GM18505 (cell line): Measurements from ENCODE around the gene IFI35.
A peak's percentile ranks its signal among the peaks of the same experiment; 100 is the strongest.

Experiments used
- ATAC-seq: cut with Tn5 transposase; IDR thresholded peaks from one replicate; pipeline ENCODE4 v1.9.1; 2021; ENCODE audit not compliant: unreplicated experiment
- POLR2A ChIP-seq: IDR thresholded peaks from 4 replicates; pipeline ENCODE4 v1.6.1; 2011; ENCODE audit warnings: borderline replicate concordance; ENCODE audit not compliant: insufficient read depth, insufficient read length; ENCODE audit errors: extremely low read depth

IFI35 gene

DNA sequence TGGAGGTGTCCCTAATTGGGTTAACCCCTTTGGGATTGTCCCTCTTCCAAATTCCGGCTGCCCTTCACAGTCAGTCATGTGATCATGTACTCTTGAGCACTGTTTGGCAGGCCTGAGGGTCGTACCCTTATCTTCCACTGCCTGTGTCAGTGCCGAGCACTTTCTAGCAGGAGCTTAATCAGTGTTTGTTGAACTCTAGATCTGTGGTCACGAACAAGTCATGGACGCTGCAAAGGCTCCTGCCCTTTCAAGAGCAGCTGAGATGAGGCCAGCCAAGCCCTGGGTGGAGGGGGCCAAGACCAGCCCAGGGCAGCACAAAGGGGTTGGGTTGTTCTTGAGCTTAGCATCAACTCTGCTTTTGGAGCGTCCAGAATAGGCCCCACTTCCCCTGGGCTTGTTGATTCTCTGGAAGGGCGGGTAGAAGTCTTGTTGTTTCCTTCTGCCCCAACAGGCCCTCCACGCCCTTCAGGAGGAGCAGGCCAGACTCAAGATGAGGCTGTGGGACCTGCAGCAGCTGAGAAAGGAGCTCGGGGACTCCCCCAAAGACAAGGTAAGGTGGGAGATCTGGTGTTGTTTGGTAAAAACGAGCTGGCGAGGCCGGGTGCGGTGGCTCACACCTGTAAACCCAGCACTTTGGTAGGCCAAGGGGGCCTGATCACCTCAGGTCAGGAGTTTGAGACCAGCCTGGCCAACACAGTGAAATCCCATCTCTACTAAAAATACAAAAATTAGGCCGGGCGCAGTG, 5.3 kb downstream of the IFI35 start:
- TF ChIP-seq POLR2A: no peak
- ATAC-seq: no peak

- ATAC-seq: no peak
- TF ChIP-seq POLR2A: no peak
These were observed 6.7 kb downstream of the IFI35 start for GRCh38 chr17:43013296-43013695.

DNA sequence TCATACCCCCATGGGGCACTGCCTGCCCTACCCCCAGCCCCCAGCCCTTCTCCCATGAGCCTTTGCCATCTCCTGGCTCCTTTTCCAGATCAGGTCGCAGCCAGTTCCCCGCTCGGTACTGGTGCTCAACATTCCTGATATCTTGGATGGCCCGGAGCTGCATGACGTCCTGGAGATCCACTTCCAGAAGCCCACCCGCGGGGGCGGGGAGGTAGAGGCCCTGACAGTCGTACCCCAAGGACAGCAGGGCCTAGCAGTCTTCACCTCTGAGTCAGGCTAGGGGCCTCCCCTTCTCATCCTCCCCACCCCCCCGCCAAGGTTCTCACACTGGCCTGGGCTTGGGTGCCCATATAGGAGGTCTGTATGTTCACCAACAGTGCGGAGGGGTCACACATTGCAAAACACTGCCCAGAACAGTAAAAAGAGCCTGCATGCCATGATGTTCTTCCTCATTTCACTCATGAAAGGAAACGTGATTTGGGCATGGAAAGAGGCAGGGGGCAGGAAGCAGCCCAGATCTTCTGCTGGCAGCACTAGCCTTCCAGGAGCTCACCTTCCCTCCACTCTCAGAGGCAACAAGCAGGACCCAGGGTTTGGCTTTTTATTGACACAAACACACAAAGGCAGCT, 7.5 kb downstream of the IFI35 start:
- no peak for ATAC-seq
- TF ChIP-seq POLR2A: no peak

DNA sequence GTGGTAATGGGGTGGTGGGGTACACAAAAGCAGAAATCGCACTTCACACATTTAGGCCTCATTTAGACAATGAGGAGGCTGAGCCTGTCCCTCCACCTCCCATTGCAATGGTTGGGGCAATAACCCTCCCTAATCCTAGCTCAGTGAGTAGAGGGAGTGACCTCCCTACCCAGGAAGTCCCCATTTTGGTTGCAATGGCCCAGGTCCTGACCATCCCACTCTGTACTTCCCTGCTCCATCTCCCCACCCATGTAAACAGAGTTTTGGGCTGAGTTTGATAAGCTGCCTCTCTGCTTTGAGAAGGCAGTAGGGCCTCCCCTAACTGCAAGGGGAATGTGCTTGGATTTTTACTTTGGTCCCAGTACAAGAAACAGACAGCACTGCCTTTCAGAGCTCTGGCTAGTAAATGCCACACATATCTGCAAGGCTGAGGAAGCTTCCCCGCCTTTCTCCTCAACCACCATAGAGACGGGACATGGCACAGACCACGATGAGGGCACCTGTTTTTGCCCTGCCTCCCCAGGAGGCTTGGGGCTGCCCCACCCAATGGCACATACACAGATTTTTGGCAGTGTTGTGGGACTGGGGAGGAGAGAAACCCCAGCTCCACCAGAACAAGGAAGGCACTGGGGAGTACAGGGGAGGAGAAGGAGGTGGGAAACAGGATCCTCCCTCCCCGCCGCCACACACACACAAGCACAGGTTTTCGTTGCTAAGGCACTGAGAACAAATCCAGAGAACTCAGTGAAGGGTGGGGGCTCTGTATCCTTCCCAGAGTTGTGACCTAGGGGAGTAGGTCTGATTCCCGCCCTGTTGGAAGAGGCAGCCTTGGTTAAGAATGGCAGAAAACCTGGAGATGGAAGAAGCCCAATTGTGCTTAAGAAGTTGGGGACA, 8.3 kb downstream of the IFI35 start:
- ATAC-seq: no peak
- TF ChIP-seq POLR2A: no peak

DNA sequence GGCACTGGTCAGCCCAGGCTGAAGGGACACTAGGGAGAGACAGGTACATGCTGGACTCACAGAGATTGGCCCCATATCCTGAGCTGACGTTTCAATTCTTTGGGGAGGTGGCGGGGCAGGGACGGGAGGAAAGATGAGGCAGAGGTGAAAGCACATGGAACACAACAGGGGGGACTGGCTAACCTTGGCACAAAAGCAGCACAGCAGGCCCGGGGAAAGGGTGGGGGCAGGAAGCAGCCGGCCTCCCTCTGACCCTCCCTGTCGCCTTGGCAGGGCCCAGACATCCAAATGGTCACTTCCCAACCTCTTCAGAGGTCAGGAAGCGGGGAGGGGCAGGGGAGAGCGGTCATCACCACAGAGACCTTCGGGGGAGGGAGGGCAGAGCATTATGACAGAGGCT, 9.0 kb downstream of the IFI35 start:
- TF ChIP-seq POLR2A: no peak
- ATAC-seq: no peak

GRCh38 chr17:43016216-43016615, 9.6 kb downstream of the IFI35 start:
- peak; percentile 28 for TF ChIP-seq POLR2A
- no peak for ATAC-seq

GRCh38 chr17:43018008-43018853, 11.6 kb downstream of the IFI35 start:
- no peak for ATAC-seq
- no peak for TF ChIP-seq POLR2A

GRCh38 chr17:43018932-43019331, 12.3 kb downstream of the IFI35 start:
- no peak for ATAC-seq
- TF ChIP-seq POLR2A: no peak

GRCh38 chr17:43019418-43019817, 12.8 kb downstream of the IFI35 start:
- no peak for TF ChIP-seq POLR2A

DNA sequence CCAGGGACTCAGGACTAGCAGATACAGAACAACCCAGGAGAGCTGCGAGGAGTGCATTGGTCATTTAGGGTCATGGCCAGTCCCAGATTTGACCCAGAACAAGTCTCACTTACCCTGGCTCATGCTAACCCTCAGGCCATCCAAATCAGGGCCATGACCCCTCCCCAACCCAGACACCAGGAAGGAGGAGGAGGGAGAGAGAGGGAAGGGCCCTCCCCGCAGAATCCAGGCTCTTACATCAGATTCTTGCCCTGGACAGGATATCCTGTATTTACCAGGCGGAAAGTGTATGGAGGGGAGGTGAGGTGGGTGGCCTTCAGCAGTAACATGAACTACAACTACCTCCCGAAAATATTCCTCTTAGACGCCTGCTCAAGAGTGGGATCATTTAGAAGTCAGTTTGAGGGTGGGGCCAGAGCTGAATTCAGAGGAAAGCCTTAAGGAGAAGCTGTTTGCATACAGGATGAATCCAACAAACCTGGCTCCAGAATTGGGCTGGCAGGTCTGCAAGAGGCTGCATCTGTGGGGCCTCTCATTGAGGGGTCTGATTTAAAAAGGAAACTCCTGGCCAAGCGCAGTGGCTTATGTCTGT, 13.5 kb downstream of the IFI35 start:
- ATAC-seq: no peak
- TF ChIP-seq POLR2A: no peak

More at GRCh38 chr17:43019418-43019817, 12.8 kb downstream of the IFI35 start:
- ATAC-seq: no peak

- TF ChIP-seq POLR2A: no peak
- ATAC-seq: no peak
These were observed 14.5 kb downstream of the IFI35 start for GRCh38 chr17:43020789-43021740.

GRCh38 chr17:43021741-43022512, 15.3 kb downstream of the IFI35 start, which contains the start of gene VAT1:
Gene VAT1, minus strand, starts transcription at chr17:43022385. Its CDS starts 63 bp downstream, at chr17:43022322.
- no peak for ATAC-seq
- no peak for TF ChIP-seq POLR2A
